ENCODE measurements around the gene FIBP.

- TF ChIP-seq, protein P1, sequence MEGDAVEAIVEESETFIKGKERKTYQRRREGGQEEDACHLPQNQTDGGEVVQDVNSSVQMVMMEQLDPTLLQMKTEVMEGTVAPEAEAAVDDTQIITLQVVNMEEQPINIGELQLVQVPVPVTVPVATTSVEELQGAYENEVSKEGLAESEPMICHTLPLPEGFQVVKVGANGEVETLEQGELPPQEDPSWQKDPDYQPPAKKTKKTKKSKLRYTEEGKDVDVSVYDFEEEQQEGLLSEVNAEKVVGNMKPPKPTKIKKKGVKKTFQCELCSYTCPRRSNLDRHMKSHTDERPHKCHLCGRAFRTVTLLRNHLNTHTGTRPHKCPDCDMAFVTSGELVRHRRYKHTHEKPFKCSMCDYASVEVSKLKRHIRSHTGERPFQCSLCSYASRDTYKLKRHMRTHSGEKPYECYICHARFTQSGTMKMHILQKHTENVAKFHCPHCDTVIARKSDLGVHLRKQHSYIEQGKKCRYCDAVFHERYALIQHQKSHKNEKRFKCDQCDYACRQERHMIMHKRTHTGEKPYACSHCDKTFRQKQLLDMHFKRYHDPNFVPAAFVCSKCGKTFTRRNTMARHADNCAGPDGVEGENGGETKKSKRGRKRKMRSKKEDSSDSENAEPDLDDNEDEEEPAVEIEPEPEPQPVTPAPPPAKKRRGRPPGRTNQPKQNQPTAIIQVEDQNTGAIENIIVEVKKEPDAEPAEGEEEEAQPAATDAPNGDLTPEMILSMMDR (IDR thresholded peaks at IDR 0.05) = no peak
- TF ChIP-seq POLR2A (IDR thresholded peaks at IDR 0.05) = no peak
Observed at GRCh38 chr11:65899356-65900124, 11.3 kb upstream of the FIBP start.
